PC-9 (cell line): Measurements from ENCODE around the gene PTPRM.

Experiments
- EZH2 ChIP-seq: fragments of 200-600 bp; sonication (generic); IDR thresholded peaks from 2 replicates; pipeline ENCODE4 v1.8.0; 2017; ENCODE audit warnings: antibody characterized with exemption, low read depth
- TF ChIP-seq, protein P1 (sequence below): fragments of 200-600 bp; sonication (generic); conservative IDR thresholded peaks from 2 replicates; pipeline ENCODE4 v1.6.1; 2017; ENCODE audit warnings: mixed run types, antibody characterized with exemption, mild to moderate bottlenecking, moderate library complexity

DNA sequence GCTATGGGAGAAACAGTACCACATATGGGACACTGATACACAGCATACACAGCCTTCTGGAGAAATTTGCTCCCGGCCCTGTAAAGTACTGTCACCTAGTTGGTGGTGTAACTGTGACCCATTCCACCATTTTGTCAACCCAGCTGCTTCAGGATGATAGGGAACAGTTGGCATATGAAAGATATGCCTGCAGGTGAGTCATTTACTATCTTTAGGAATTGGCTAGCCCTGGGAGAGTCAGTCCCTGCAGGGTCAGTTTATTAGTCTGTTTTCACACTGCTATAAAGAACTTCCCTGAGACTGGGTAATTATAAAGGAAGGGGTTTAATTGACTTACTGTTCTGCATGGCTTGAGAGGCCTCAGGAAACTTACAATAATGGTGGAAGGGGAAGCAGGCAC lies 30.0 kb upstream of the PTPRM start:
- TF ChIP-seq, protein P1, sequence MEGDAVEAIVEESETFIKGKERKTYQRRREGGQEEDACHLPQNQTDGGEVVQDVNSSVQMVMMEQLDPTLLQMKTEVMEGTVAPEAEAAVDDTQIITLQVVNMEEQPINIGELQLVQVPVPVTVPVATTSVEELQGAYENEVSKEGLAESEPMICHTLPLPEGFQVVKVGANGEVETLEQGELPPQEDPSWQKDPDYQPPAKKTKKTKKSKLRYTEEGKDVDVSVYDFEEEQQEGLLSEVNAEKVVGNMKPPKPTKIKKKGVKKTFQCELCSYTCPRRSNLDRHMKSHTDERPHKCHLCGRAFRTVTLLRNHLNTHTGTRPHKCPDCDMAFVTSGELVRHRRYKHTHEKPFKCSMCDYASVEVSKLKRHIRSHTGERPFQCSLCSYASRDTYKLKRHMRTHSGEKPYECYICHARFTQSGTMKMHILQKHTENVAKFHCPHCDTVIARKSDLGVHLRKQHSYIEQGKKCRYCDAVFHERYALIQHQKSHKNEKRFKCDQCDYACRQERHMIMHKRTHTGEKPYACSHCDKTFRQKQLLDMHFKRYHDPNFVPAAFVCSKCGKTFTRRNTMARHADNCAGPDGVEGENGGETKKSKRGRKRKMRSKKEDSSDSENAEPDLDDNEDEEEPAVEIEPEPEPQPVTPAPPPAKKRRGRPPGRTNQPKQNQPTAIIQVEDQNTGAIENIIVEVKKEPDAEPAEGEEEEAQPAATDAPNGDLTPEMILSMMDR, result no peak
- TF ChIP-seq EZH2, result no peak
